GDM1 (cell line): Measurements from ENCODE around the gene NPFFR1.

ENCODE experiments used
- DNase-seq: peaks from one replicate; lab custom pipeline; 2025; lab: John Stamatoyannopoulos, UW

NPFFR1 gene

GRCh38 chr10:70315276-70315675 is 31.5 kb upstream of the NPFFR1 start:
- DNase-seq, result no peak

- no peak for DNase-seq
Measured at GRCh38 chr10:70312972-70313371, 29.2 kb upstream of the NPFFR1 start.

- DNase-seq, result no peak
Measured at GRCh38 chr10:70312249-70312648, 28.4 kb upstream of the NPFFR1 start.

- no peak for DNase-seq
Measured at GRCh38 chr10:70311698-70312097, 27.9 kb upstream of the NPFFR1 start.

DNA sequence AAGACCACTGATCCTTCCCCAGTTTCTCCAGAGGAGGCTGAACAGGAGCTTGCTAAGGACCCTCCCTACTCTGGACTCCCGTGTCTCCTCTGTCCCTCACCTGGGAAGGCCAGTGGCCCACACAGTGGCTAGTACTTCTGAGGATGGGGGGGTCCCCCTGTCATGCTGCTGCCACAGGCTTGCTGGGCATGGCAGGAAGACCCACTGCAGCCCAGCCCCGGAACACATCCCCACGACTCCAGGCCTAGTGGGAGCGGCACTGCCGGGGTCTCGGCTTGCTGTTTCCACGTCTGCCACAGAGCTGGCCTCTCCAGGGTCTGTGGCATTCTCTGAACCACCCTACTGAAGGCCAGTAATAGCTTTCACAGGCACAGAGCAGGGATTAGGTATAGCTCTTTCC is 25.9 kb upstream of the NPFFR1 start:
- no peak for DNase-seq

- DNase-seq, result no peak
Measured at GRCh38 chr10:70308121-70309060, 24.6 kb upstream of the NPFFR1 start.

DNA sequence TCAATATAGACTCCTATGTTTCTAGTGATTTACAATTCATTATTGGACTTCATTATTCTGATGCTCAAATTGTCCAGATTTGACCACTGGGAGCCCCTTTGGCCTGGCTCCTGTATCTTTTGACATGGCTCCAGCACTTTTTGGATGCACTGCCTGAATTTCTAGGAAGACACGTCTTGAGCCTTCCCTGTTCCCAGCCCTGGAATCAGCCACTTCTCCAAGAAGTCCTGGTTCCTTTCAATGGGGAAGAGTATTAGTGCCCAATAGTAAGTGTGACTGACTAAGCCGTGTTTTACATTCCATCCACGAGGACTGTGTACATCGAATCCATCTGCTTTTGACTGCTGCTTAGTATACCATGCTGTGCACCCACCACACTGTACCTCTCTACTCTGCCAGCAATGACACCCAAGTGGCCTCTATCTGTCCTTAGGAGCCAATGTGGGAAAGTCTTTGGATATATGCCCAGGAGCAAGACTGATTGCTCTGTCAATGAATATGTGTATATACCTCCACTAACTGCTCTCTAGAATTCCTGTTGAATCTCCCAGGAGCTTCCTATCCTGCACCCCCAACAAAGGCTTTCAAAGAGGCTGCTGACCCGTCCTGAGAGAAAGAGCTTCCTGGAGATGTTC is 23.2 kb upstream of the NPFFR1 start:
- no peak for DNase-seq

- no peak for DNase-seq
Measured at GRCh38 chr10:70306181-70306705, 22.4 kb upstream of the NPFFR1 start.

GRCh38 chr10:70303730-70304129 is 19.9 kb upstream of the NPFFR1 start:
- DNase-seq, result no peak

DNA sequence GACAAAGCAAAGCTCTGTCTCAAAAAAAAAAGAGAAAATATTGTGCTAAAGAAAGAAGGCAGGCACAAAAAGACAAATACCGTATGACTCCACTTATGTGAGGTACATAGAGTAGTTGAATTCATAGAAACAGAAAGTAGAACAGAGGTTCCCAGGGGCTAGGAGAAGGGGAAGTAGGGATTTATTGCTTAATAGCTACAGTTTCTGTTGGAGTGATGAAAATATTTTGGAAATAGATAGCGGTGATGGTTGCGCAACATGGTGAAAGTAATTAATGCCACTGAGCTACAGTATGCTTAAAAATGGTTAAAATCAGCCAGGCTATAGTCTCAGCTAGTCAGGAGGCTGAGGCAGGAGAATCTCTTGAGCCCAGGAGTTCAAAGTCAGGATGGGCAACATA is 18.5 kb upstream of the NPFFR1 start:
- no peak for DNase-seq

DNA sequence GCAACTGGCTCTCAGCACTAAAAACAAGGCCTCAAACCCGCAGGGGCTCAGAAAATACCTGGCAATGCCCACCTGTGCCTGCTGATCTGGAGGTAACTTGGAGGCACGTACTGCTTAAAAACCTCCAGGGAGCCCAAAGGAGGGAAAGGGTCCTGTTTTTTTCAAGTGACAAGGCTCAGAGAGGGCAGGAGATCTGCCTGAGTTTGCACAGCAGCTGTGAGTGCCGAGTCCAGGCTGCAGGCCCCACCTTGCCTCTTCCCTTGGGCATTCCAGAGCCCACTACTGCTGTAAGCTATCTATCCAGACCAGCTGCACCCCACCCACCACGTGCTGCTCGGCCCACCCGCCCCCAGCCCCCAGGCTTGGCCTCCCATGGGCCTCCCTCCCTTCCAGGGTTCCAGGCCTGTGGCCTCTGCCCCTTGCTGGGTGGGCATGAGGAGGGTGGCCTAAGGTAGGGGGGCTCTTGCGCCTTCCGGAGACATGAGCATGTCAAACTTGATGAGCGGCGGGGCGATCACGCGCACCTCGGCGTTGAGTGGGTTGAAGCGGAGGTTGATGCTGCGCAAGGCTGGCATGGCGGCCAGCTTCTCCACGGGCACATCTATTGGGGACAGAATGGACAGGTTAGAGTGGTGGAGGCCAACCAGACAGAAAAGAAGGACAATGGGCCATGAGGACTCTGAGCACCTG is 17.2 kb upstream of the NPFFR1 start:
- DNase-seq, result no peak

- no peak for DNase-seq
Measured at GRCh38 chr10:70300461-70300860, 16.7 kb upstream of the NPFFR1 start.

- no peak for DNase-seq
Measured at GRCh38 chr10:70299876-70300275, 16.1 kb upstream of the NPFFR1 start.

- DNase-seq, result no peak
Measured at GRCh38 chr10:70298393-70298792, 14.6 kb upstream of the NPFFR1 start.

DNA sequence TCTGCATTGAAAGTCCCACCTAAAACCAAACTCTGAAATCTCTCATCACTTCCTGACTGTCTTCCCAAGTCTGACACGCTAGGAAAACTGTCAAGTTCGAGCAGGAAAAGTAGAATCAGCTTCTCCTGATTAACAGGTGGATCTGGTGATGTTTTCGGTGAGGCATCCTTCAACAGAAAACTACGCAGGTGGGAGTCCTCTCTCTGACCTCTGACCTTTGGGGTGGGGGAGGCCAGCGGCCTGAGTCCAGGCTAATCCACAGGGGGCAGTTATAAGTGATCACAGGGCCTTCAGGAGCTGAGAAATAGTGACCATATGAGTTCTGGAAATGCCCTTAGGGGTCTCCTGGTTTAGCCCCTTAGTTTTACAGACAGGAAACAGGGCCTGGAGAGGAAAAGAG is 13.4 kb upstream of the NPFFR1 start:
- no peak for DNase-seq

DNA sequence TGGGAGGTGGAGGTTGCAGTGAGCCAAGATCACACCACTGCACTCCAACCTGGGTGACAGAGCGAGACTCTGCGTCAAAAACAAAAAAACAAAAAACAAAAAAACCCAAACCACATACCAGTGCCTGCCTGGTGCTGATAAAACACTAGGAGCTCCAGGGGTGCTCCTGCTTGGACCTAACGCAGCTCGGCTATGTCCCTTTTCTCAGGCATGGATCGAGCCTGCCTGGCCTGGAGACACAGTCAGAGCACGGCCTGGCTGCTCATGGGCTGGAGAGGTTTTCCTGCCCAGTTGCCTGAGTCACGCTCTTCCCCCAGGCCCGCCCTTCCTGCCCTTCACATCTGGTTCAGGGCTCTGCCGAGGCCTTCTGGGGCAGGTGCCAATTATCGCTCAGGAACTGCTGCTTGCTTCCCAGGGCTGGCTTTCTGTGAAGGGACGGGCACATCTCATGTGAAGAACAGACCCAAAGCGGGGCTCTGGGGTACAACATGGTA is 12.6 kb upstream of the NPFFR1 start:
- peak; percentile 43 for DNase-seq

DNA sequence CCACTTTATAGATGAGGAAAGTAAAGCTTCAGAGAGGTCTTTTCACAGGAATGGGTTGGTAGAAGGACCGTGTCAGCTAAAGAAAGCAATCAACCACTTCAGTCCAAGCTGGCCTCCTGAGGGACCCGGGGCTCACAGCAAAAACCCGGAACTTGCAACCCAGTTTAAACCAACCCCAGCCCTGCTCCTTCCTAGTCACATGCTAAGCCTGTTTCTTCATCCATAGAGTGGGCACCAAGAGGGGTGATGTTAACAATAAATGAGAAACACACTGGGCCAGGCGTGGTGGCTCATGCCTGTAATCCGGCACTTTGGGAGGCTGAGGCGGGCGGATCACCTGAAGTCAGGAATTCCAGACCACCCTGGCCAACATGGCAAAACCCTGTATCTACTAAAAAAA is 12.1 kb upstream of the NPFFR1 start:
- DNase-seq, result no peak

- no peak for DNase-seq
Measured at GRCh38 chr10:70295321-70295720, 11.5 kb upstream of the NPFFR1 start.

- no peak for DNase-seq
Measured at GRCh38 chr10:70293169-70293843, 9.5 kb upstream of the NPFFR1 start.

DNA sequence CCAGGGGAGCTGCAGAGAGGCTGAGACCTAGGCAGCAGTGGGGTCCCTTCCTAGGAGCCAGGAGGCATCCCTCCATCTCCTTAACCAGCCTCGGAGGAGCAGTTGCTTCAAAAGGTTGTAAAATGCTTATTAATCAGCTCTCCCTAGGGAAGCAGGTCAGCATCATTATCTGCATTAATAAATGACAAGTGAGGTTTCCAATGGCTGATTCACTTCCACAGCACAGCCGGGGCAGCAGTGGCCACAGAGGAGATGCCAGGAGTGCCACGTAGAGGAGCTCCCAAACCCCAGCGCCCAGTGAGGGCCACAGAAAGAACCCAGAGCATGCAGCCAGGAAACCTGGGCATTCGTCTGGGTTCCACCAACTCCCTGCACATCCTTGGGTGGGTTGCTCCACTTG is 8.2 kb upstream of the NPFFR1 start:
- no peak for DNase-seq

DNA sequence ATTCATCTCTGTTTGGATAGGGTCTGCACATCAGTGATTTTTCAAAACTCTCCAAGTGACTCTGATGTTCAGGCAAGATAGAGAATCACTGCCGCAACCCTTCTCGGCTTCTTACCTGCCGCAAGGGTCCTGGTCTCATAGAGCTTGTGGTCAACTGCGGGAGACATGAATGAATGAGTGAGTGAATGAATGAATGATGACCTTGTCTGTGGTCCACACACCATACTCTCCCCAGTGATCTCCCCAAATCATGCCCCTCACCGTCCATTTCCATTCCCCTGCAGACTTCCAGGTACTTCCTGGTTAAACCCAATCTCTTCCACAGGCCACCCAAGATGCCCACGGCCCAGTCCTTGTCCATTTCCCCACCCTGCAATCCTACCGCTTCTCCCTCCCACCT is 5.9 kb upstream of the NPFFR1 start:
- no peak for DNase-seq

DNA sequence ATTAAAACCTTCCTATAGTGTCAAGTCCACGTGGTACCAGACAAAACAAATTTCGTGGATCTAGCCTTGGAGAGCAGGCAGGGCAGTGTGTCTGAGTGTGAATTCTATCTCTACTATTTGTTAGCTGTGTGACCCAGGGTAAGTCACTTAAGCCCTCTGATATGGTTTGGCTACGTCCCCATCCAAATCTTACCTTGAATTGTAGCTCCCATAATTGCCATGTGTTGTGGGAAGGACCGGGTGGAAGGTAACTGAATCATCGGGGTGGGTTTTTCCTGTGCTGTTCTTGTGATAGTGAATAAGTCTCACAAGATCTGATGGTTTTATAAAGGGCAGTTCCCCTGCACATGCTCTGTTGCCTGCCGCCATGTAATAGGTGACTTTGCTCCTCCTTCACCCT is 2.8 kb upstream of the NPFFR1 start:
- no peak for DNase-seq
